Memory B cell (primary cell): ENCODE results near the gene RHOV.

ENCODE experiments used
- ATAC-seq: fragments of 150-1000 bp; cut with Tn5 transposase; 2 replicates; pipeline ENCODE4 v1.10.0; 2021; ENCODE audit warnings: low read depth, mild to moderate bottlenecking, moderate library complexity
- DNase-seq, 2 donors: peaks; one replicate each; pipeline ENCODE4 v3.0.0; 2022; ENCODE audit warnings: low spot score in 2 of 2
- H3K27ac Mint-ChIP-seq: one replicate; pipeline ENCODE4 v1.8.0; 2022; ENCODE audit warnings: mild to moderate bottlenecking, moderate library complexity, mixed read lengths
- H3K27me3 Mint-ChIP-seq: one replicate; pipeline ENCODE4 v1.8.0; 2022; ENCODE audit warnings: mixed read lengths
- H3K36me3 Mint-ChIP-seq: one replicate; pipeline ENCODE4 v1.8.0; 2022; ENCODE audit warnings: mild to moderate bottlenecking, mixed read lengths
- H3K4me1 Mint-ChIP-seq: one replicate; pipeline ENCODE4 v1.8.0; 2022; ENCODE audit warnings: mixed read lengths
- H3K4me3 Mint-ChIP-seq: one replicate; pipeline ENCODE4 v1.8.0; 2022; ENCODE audit warnings: mild to moderate bottlenecking, moderate library complexity, mixed read lengths
- H3K9me3 Mint-ChIP-seq: one replicate; pipeline ENCODE4 v1.8.0; 2022; ENCODE audit warnings: mixed read lengths

The RHOV gene

DNA sequence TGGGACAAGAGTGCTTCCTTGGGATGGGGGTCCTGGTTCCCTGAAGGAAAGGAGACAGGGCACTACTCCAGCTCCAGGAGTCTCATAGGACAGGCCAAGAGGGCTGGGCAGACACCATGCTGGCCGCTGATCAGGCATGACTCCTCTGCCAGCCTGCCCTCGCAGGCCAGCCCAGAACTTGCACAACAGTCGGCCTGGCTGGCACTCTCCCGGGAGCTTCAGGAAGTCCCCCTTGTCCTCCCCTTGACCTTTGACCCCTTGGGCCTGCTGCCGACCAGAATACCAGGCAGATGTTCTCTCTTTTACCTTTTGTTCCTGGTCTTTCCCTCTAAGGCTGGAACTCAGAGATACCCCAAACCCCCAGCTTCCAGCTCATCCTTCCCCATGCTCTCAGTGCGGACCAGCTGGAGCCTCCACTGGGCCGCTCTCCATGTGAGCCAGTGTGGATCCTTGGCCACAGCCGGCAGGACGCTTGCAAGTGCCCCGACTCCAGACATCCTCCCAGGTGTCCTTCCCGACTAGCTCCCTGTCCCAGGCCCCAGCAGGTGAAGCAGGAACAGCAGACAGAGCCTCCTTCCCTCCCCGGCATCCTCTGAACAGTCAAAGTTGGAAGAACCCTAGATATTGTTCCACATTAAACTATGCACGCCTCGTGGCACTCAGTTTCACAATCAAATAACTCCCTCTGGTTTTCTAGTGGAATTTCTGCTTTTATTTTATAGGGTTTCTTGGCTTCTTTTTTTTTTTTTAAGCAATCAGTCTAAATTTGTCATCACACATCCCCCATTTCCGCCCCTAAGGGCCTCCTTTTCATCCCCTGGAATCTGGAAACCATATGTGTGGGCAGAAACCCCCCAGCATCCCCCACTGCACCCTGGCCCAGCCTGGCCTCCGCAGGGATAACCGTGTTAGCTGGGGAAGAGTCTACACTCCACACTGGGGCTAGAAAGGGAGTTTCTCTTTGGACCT lies 35.9 kb upstream of the RHOV start:
- DNase-seq (no peak), ATAC-seq (no peak)
- no peaks in the 10 kb centered on the region for H3K9me3 Mint-ChIP-seq
- H3K27me3 Mint-ChIP-seq, result no peaks in the 10 kb centered on the region
- H3K4me3 Mint-ChIP-seq, result no peak overlapping the region
- H3K4me1 Mint-ChIP-seq, result peaks cover 21% of the 10 kb centered on the region
- H3K27ac Mint-ChIP-seq, result no peak overlapping the region
- H3K36me3 Mint-ChIP-seq, result no peaks in the 10 kb centered on the region

GRCh38 chr15:40908095-40908494 lies 34.1 kb upstream of the RHOV start:
- Mint-ChIP-seq H3K9me3 (no peaks in the 10 kb centered on the region), H3K27ac (peak overlapping the region; percentile 39), H3K4me1 (peaks cover 33% of the 10 kb centered on the region), H3K36me3 (peaks cover 6% of the 10 kb centered on the region), H3K4me3 (peak overlapping the region; percentile 28), H3K27me3 (no peaks in the 10 kb centered on the region)
- ATAC-seq, result no peak
- no peak for DNase-seq

DNA sequence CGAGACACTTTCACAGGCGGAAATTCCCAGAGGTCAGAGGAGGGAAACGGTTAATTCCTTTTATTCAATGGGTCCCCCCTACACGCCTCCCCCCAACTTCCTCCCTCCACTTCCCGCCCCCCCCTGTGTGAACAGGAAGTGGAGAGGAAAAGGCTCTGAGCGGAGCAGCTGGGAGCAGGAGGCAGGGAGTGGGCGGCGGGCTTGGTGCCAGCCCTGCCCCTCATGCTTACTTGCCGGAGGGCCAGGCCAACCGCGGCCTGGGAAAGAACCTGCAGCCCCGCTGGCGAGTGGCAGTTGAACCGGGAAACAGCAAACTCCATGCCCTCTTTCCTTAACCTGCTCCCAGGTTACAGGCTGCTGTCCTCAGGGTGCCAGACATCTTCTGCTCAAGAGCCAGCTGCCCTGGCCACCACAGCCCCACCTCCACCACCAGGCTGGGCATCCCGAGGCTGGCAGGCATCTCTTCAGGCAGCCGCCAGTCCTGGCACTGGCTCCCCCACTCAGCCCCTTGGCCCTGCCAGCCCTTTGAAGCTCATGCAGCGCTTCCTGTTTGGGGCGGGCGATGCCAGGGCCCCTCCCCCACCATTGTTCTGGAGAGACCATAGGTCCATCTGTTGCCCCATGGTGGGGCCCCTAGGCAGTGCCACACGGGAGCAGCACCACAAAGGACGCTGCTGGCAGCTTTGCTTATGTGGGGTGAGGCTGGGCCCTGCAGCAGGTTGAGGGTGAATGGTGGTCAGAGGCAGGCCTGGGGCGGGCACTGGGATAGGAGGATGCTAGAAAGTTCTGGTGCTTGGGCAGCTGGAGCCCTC lies 33.2 kb upstream of the RHOV start:
- H3K9me3 Mint-ChIP-seq, result no peaks in the 10 kb centered on the region
- ATAC-seq (peak; percentile 21), DNase-seq (peak in 1 of 2 donors; percentile 58)
- peak overlapping the region; percentile 93 for H3K27ac Mint-ChIP-seq
- H3K4me1 Mint-ChIP-seq, result peaks cover 42% of the 10 kb centered on the region
- H3K4me3 Mint-ChIP-seq, result peak overlapping the region; percentile 92
- no peaks in the 10 kb centered on the region for H3K27me3 Mint-ChIP-seq
- H3K36me3 Mint-ChIP-seq, result peaks cover 9% of the 10 kb centered on the region

- H3K36me3 Mint-ChIP-seq, result peaks cover 9% of the 10 kb centered on the region
- H3K4me1 Mint-ChIP-seq, result peaks cover 42% of the 10 kb centered on the region
- peak overlapping the region; percentile 92 for H3K4me3 Mint-ChIP-seq
- no peaks in the 10 kb centered on the region for H3K27me3 Mint-ChIP-seq
- H3K9me3 Mint-ChIP-seq, result no peaks in the 10 kb centered on the region
- peak; percentile 94 to 95 for DNase-seq
- peak; percentile 81 for ATAC-seq
- H3K27ac Mint-ChIP-seq, result peak overlapping the region; percentile 93
Measured at GRCh38 chr15:40906091-40906990, 32.3 kb upstream of the RHOV start.

- H3K4me3 Mint-ChIP-seq, result no peak overlapping the region
- peaks cover 42% of the 10 kb centered on the region for H3K4me1 Mint-ChIP-seq
- H3K9me3 Mint-ChIP-seq, result no peaks in the 10 kb centered on the region
- peak overlapping the region; percentile 85 for H3K27ac Mint-ChIP-seq
- DNase-seq, result no peak
- ATAC-seq, result no peak
- H3K27me3 Mint-ChIP-seq, result no peaks in the 10 kb centered on the region
- peaks cover 15% of the 10 kb centered on the region for H3K36me3 Mint-ChIP-seq
Measured at GRCh38 chr15:40904552-40905201, 30.6 kb upstream of the RHOV start.

DNA sequence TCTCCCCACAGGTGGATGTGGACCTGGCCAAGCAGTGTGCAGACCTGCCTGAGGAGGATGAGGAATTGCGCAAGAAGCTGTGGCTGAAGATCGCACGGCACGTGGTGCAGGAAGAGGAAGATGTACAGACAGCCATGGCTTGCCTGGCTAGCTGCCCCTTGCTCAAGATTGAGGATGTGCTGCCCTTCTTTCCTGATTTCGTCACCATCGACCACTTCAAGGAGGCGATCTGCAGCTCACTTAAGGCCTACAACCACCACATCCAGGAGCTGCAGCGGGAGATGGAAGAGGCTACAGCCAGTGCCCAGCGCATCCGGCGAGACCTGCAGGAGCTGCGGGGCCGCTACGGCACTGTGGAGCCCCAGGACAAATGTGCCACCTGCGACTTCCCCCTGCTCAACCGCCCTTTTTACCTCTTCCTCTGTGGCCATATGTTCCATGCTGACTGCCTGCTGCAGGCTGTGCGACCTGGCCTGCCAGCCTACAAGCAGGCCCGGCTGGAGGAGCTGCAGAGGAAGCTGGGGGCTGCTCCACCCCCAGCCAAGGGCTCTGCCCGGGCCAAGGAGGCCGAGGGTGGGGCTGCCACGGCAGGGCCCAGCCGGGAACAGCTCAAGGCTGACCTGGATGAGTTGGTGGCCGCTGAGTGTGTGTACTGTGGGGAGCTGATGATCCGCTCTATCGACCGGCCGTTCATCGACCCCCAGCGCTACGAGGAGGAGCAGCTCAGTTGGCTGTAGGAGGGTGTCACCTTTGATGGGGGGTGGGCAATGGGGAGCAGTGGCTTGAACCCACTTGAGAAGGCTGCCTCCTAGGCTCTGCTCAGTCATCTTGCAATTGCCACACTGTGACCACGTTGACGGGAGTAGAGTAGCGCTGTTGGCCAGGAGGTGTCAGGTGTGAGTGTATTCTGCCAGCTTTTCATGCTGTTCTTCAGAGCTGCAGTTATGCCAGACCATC lies 28.8 kb upstream of the RHOV start:
- H3K27ac Mint-ChIP-seq, result peak overlapping the region; percentile 85
- peak overlapping the region; percentile 21 for H3K4me3 Mint-ChIP-seq
- DNase-seq, result no peak
- no peaks in the 10 kb centered on the region for H3K27me3 Mint-ChIP-seq
- peaks cover 42% of the 10 kb centered on the region for H3K4me1 Mint-ChIP-seq
- H3K9me3 Mint-ChIP-seq, result no peaks in the 10 kb centered on the region
- H3K36me3 Mint-ChIP-seq, result peaks cover 19% of the 10 kb centered on the region
- ATAC-seq, result no peak

DNA sequence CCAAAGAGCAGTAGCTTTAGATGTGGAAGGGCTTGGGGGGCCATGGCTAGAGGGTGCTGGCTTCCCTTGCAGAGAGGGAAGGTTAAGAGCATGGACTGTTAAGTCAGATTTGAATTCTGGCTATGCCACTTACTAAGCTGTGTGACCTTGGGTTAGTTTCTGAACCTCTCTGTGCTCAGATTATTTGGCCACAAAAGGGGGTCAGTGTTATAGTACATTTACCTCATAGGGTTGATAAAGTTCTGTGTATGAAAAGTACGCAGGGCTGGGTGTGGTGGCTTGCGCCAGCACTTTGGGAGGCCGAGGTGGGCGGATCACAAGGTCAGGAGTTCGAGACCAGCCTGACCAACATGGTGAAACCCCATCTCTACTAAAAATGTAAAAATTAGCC lies 27.0 kb upstream of the RHOV start:
- Mint-ChIP-seq H3K27ac (peak overlapping the region; percentile 35), H3K4me3 (no peak overlapping the region), H3K4me1 (peaks cover 34% of the 10 kb centered on the region), H3K36me3 (peaks cover 19% of the 10 kb centered on the region), H3K9me3 (no peaks in the 10 kb centered on the region), H3K27me3 (no peaks in the 10 kb centered on the region)
- DNase-seq (no peak), ATAC-seq (no peak)

DNA sequence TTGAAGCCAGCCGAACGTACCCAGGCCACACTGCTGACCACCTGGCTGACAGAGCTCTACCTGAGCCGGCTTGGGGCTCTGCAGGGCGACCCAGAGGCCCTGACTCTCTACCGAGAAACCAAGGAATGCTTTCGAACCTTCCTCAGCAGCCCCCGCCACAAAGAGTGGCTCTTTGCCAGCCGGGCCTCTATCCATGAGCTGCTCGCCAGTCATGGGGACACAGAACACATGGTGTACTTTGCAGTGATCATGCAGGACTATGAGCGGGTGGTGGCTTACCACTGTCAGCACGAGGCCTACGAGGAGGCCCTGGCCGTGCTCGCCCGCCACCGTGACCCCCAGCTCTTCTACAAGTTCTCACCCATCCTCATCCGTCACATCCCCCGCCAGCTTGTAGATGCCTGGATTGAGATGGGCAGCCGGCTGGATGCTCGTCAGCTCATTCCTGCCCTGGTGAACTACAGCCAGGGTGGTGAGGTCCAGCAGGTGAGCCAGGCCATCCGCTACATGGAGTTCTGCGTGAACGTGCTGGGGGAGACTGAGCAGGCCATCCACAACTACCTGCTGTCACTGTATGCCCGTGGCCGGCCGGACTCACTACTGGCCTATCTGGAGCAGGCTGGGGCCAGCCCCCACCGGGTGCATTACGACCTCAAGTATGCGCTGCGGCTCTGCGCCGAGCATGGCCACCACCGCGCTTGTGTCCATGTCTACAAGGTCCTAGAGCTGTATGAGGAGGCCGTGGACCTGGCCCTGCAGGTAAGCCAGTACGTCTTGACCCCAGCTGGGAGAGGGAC lies 26.4 kb upstream of the RHOV start:
- no peaks in the 10 kb centered on the region for H3K27me3 Mint-ChIP-seq
- no peak for ATAC-seq
- DNase-seq, result no peak
- peaks cover 32% of the 10 kb centered on the region for H3K4me1 Mint-ChIP-seq
- no peaks in the 10 kb centered on the region for H3K9me3 Mint-ChIP-seq
- H3K36me3 Mint-ChIP-seq, result peaks cover 19% of the 10 kb centered on the region
- H3K4me3 Mint-ChIP-seq, result no peak overlapping the region
- H3K27ac Mint-ChIP-seq, result peak overlapping the region; percentile 35

GRCh38 chr15:40899536-40900207 lies 25.6 kb upstream of the RHOV start:
- Mint-ChIP-seq H3K9me3 (no peaks in the 10 kb centered on the region), H3K4me1 (peaks cover 34% of the 10 kb centered on the region), H3K27ac (no peak overlapping the region), H3K27me3 (no peaks in the 10 kb centered on the region), H3K4me3 (no peak overlapping the region), H3K36me3 (peaks cover 19% of the 10 kb centered on the region)
- no peak for ATAC-seq
- DNase-seq, result no peak

- peak; percentile 54 for ATAC-seq
- Mint-ChIP-seq H3K27me3 (no peaks in the 10 kb centered on the region), H3K4me3 (peak overlapping the region; percentile 100), H3K9me3 (no peaks in the 10 kb centered on the region), H3K4me1 (peaks cover 28% of the 10 kb centered on the region), H3K27ac (peak overlapping the region; percentile 97), H3K36me3 (peaks cover 4% of the 10 kb centered on the region)
- peak in 1 of 2 donors; percentile 60 for DNase-seq
Measured at GRCh38 chr15:40894681-40895448, 20.8 kb upstream of the RHOV start.
